IPS DF 4.7 (cell line): Measurements from ENCODE around the gene PGM5.

Experiments used
- DNase-seq: peaks from one replicate; pipeline ENCODE4 v3.0.0-alpha.2; 2013; ENCODE audit warnings: low spot score; ENCODE audit errors: extremely low read depth

PGM5 gene

GRCh38 chr9:68577774-68578591 is 221.6 kb downstream of the PGM5 start:
- DNase-seq, result no peak
